Natural killer cell (primary cell): ENCODE results near the gene PPP4R1. TPM values are rescaled to one million over a fixed set of nuclear protein-coding genes. Genes with fewer than 3 reads are reported as not detected.

Experiments used
- ATAC-seq, 3 donors: fragments of 150-1000 bp in 2 of 3; fragments of 200-7000 bp in 1 of 3; cut with Tn5 transposase; 1 replicate in 1 of 3; 2 replicates in 2 of 3; pipeline ENCODE4 v1.10.0; 2021; ENCODE audit warnings: mild to moderate bottlenecking in 2 of 3, moderate library complexity in 2 of 3
- DNase-seq, 2 donors: peaks; one replicate each; pipeline versions ENCODE4 v3.0.0 to v3.0.0-alpha.2; 2013 to 2021; ENCODE audit warnings: mixed read lengths in 1 of 2
- H3K27ac ChIP-seq: one replicate; pipeline ENCODE4 v1.5.1; 2013; ENCODE audit warnings: mild to moderate bottlenecking, low read length
- H3K27me3 ChIP-seq: one replicate; pipeline ENCODE4 v1.6.1; 2013; ENCODE audit warnings: low read length; ENCODE audit not compliant: control insufficient read depth, insufficient read depth
- H3K36me3 ChIP-seq: one replicate; pipeline ENCODE4 v1.6.1; 2013; ENCODE audit warnings: low read length; ENCODE audit not compliant: control insufficient read depth, insufficient read depth
- H3K4me1 ChIP-seq: one replicate; pipeline ENCODE4 v1.6.1; 2013; ENCODE audit warnings: low read length; ENCODE audit not compliant: control insufficient read depth, insufficient read depth
- H3K4me3 ChIP-seq: one replicate; pipeline ENCODE4 v1.5.1; 2013; ENCODE audit warnings: low read length
- H3K9me3 ChIP-seq: one replicate; pipeline ENCODE4 v1.6.1; 2013; ENCODE audit warnings: low read length; ENCODE audit not compliant: control insufficient read depth, insufficient read depth
- H3K27ac Mint-ChIP-seq, 2 donors: one replicate each; pipeline ENCODE4 v1.8.0; 2022; ENCODE audit warnings: mild to moderate bottlenecking in 2 of 2, mixed read lengths in 2 of 2, moderate library complexity in 1 of 2
- H3K27me3 Mint-ChIP-seq, 2 donors: one replicate each; pipeline ENCODE4 v1.8.0; 2022; ENCODE audit warnings: low read depth in 2 of 2, mixed read lengths in 2 of 2
- H3K36me3 Mint-ChIP-seq: one replicate; pipeline ENCODE4 v1.8.0; 2022; ENCODE audit warnings: mixed read lengths
- H3K4me1 Mint-ChIP-seq, 2 donors: one replicate each; pipeline ENCODE4 v1.8.0; 2022; ENCODE audit warnings: mixed read lengths in 2 of 2
- H3K4me3 Mint-ChIP-seq: one replicate; pipeline ENCODE4 v1.8.0; 2022; ENCODE audit warnings: mild to moderate bottlenecking, moderate library complexity, mixed read lengths
- H3K9me3 Mint-ChIP-seq, 2 donors: one replicate each; pipeline ENCODE4 v1.8.0; 2022; ENCODE audit warnings: mixed read lengths in 2 of 2
- CTCF ChIP-seq: fragments of 200-600 bp; IDR thresholded peaks from one replicate; pipeline ENCODE4 v1.8.0; 2022; ENCODE audit warnings: antibody characterized with exemption
- WGBS: methylation state at CpG from one replicate; pipeline ENCODE4 v1.1.7; 2013; ENCODE audit warnings: missing lambda C conversion rate; ENCODE audit not compliant: insufficient coverage; 5-methylcytosine and 5-hydroxymethylcytosine counted together
- intact Hi-C: fragments of 100-400 bp; cut with micrococcal nuclease; formaldehyde crosslinking; loops from one replicate; pipeline ENCODE4 v1.14.2; 2022
- total RNA-seq, 4 donors: library from RNA; stranded (reverse); fragments of 120-200 nt in 1 of 4; gene quantifications; one replicate each; pipeline versions ENCODE4 v1.2.3 to v1.2.4, GENCODE V29; 2013 to 2022

Gene PPP4R1
- total RNA-seq, 3 donors from 2014 or later (not counting 1 experiment from before 2014, with no cell fraction given): 60.5 to 108 (median 72.6) TPM

GRCh38 chr18:9617006-9617542, 2.7 kb upstream of the PPP4R1 start:
- TF ChIP-seq CTCF: no peak
- no peak overlapping the region for H3K4me3 ChIP-seq
- no peaks in the 10 kb centered on the region for H3K9me3 ChIP-seq
- Mint-ChIP-seq H3K9me3 (no peaks in the 10 kb centered on the region), H3K4me1 (peaks cover 25 to 35% of the 10 kb centered on the region in 2 donors), H3K4me3 (no peak overlapping the region), H3K27me3 (no peaks in the 10 kb centered on the region), H3K27ac (peak overlapping the region in 1 of 2 donors; percentile 80), H3K36me3 (no peaks in the 10 kb centered on the region)
- peaks cover 10% of the 10 kb centered on the region for H3K4me1 ChIP-seq
- intact Hi-C loops: loop anchor here (10.0 kb wide), 2 partner anchors 142 to 298 kb away; partner anchors contain the start of genes RALBP1 and VAPA
- WGBS: 92% methylated on average over 3 of the region's 5 CpGs
- no peaks in the 10 kb centered on the region for H3K36me3 ChIP-seq
- no peak overlapping the region for H3K27ac ChIP-seq
- H3K27me3 ChIP-seq: no peaks in the 10 kb centered on the region
- ATAC-seq (no peak), DNase-seq (peak in 1 of 2 donors; percentile 8)

GRCh38 chr18:9616049-9616448, 1.7 kb upstream of the PPP4R1 start:
- peak overlapping the region; percentile 90 for H3K4me3 Mint-ChIP-seq
- peaks cover 31 to 42% of the 10 kb centered on the region in 2 donors for H3K4me1 Mint-ChIP-seq
- no peaks in the 10 kb centered on the region for H3K9me3 Mint-ChIP-seq
- no peaks in the 10 kb centered on the region for H3K27me3 Mint-ChIP-seq
- intact Hi-C loops: loop anchor here (10.0 kb wide), 2 partner anchors 141 to 299 kb away; partner anchors contain the start of genes RALBP1 and VAPA
- no peak overlapping the region for H3K4me3 ChIP-seq
- H3K27ac ChIP-seq: no peak overlapping the region
- no peaks in the 10 kb centered on the region for H3K36me3 Mint-ChIP-seq
- no peak for DNase-seq
- H3K27me3 ChIP-seq: no peaks in the 10 kb centered on the region
- WGBS: 91% methylated on average over 2 of the region's 2 CpGs
- peaks cover 10% of the 10 kb centered on the region for H3K4me1 ChIP-seq
- H3K9me3 ChIP-seq: no peaks in the 10 kb centered on the region
- no peak for TF ChIP-seq CTCF
- ATAC-seq: no peak
- peak overlapping the region in 1 of 2 donors; percentile 80 for H3K27ac Mint-ChIP-seq
- peaks cover 3% of the 10 kb centered on the region for H3K36me3 ChIP-seq

- 65% methylated on average over 13 of the region's 13 CpGs for WGBS
- no peak for DNase-seq
- H3K36me3 Mint-ChIP-seq: no peaks in the 10 kb centered on the region
Observed at GRCh38 chr18:9615280-9615797, 980 bp upstream of the PPP4R1 start.

More at GRCh38 chr18:9615280-9615797, 980 bp upstream of the PPP4R1 start:
- Histone ChIP-seq H3K4me1 (peaks cover 10% of the 10 kb centered on the region), H3K4me3 (peak overlapping the region; percentile 37), H3K36me3 (peaks cover 3% of the 10 kb centered on the region), H3K9me3 (no peaks in the 10 kb centered on the region), H3K27ac (peak overlapping the region; percentile 58), H3K27me3 (no peaks in the 10 kb centered on the region)
- Mint-ChIP-seq H3K27me3 (no peaks in the 10 kb centered on the region), H3K4me3 (peak overlapping the region; percentile 90), H3K9me3 (no peaks in the 10 kb centered on the region), H3K27ac (peak overlapping the region; percentile 80 to 81), H3K4me1 (peaks cover 38 to 48% of the 10 kb centered on the region in 2 donors)
- intact Hi-C loops: loop anchor here (10.0 kb wide), 2 partner anchors 141 to 299 kb away; partner anchors contain the start of genes RALBP1 and VAPA
- TF ChIP-seq CTCF: no peak
- ATAC-seq: no peak
